Kidney glomerular epithelial cell (primary cell): Measurements from ENCODE around the gene DLGAP1.

Experiments used
- DNase-seq: peaks from one replicate; lab custom pipeline; 2025; lab: John Stamatoyannopoulos, UW

Gene DLGAP1

GRCh38 chr18:3900327-3900726, 554.8 kb downstream of the DLGAP1 start:
- no peak for DNase-seq

- no peak for DNase-seq
These were observed 556.1 kb downstream of the DLGAP1 start for GRCh38 chr18:3898861-3899613.

- no peak for DNase-seq
These were observed 563.0 kb downstream of the DLGAP1 start for GRCh38 chr18:3892152-3892551.

- no peak for DNase-seq
These were observed 563.9 kb downstream of the DLGAP1 start for GRCh38 chr18:3891245-3891644.

GRCh38 chr18:3889803-3890202, 565.3 kb downstream of the DLGAP1 start:
- DNase-seq, result no peak

GRCh38 chr18:3889121-3889520, 566.0 kb downstream of the DLGAP1 start:
- no peak for DNase-seq

GRCh38 chr18:3886575-3887322, 568.4 kb downstream of the DLGAP1 start:
- no peak for DNase-seq

GRCh38 chr18:3885209-3885792, 569.8 kb downstream of the DLGAP1 start:
- no peak for DNase-seq

- DNase-seq, result no peak
These were observed 575.3 kb downstream of the DLGAP1 start for GRCh38 chr18:3879836-3880120.

GRCh38 chr18:3879114-3879835, 575.8 kb downstream of the DLGAP1 start:
- no peak for DNase-seq

- no peak for DNase-seq
These were observed 576.7 kb downstream of the DLGAP1 start for GRCh38 chr18:3878401-3878800.

GRCh38 chr18:3877678-3878077, 577.4 kb downstream of the DLGAP1 start:
- no peak for DNase-seq

- no peak for DNase-seq
These were observed 579.1 kb downstream of the DLGAP1 start for GRCh38 chr18:3875961-3876360.

GRCh38 chr18:3875376-3875775, 579.7 kb downstream of the DLGAP1 start:
- no peak for DNase-seq

GRCh38 chr18:3874581-3874980, 580.5 kb downstream of the DLGAP1 start:
- DNase-seq, result no peak

- DNase-seq, result no peak
These were observed 581.0 kb downstream of the DLGAP1 start for GRCh38 chr18:3874125-3874524.

GRCh38 chr18:3873698-3874097, 581.4 kb downstream of the DLGAP1 start:
- peak; percentile 20 for DNase-seq

- no peak for DNase-seq
These were observed 581.9 kb downstream of the DLGAP1 start for GRCh38 chr18:3873211-3873610.

- DNase-seq, result peak; percentile 65
These were observed 582.5 kb downstream of the DLGAP1 start for GRCh38 chr18:3872641-3873040.

GRCh38 chr18:3871687-3872086, 583.4 kb downstream of the DLGAP1 start:
- DNase-seq, result no peak

GRCh38 chr18:3870914-3871313, 584.2 kb downstream of the DLGAP1 start:
- no peak for DNase-seq

GRCh38 chr18:3869848-3870247, 585.3 kb downstream of the DLGAP1 start:
- DNase-seq, result peak; percentile 76

- peak; percentile 63 for DNase-seq
These were observed 587.2 kb downstream of the DLGAP1 start for GRCh38 chr18:3867864-3868311.
